CD8-positive, alpha-beta memory T cell (primary cell): Measurements from ENCODE around the gene AP4M1. TPM values are rescaled to one million over a fixed set of nuclear protein-coding genes. Genes with fewer than 3 reads are reported as not detected.

ENCODE experiments used
- CTCF ChIA-PET: fragments of 350-600 bp; sonication (Branson Sonifier 250); formaldehyde crosslinking; loops from one replicate; lab custom pipeline; 2021; ENCODE audit warnings: antibody characterized with exemption; lab: Charles Lee
- POLR2A ChIA-PET: fragments of 350-600 bp; sonication (Branson Sonifier 250); formaldehyde crosslinking; loops from one replicate; lab custom pipeline; 2021; ENCODE audit warnings: antibody characterized with exemption; lab: Charles Lee
- DNase-seq, 5 donors: peaks; one replicate each; pipeline versions ENCODE4 v3.0.0 to v3.0.0-alpha.2; 2020 to 2022; ENCODE audit warnings: mixed read lengths in 1 of 5
- H3K27ac ChIP-seq: one replicate; pipeline ENCODE4 v1.7.0; 2013; ENCODE audit warnings: low read depth, mild to moderate bottlenecking, low read length, moderate library complexity
- H3K27me3 ChIP-seq: 2 replicates; pipeline ENCODE4 v1.7.0; 2013; ENCODE audit warnings: low read length, mild to moderate bottlenecking; ENCODE audit not compliant: insufficient read depth, poor library complexity, severe bottlenecking
- H3K36me3 ChIP-seq: 2 replicates; pipeline ENCODE4 v1.7.0; 2013; ENCODE audit warnings: mild to moderate bottlenecking, low read length, moderate library complexity; ENCODE audit not compliant: insufficient read depth
- H3K4me1 ChIP-seq: 2 replicates; pipeline ENCODE4 v1.7.0; 2013; ENCODE audit warnings: mild to moderate bottlenecking, low read length, moderate library complexity; ENCODE audit not compliant: insufficient read depth
- H3K4me3 ChIP-seq: 2 replicates; pipeline ENCODE4 v1.7.0; 2013; ENCODE audit warnings: mild to moderate bottlenecking, low read length
- H3K9me3 ChIP-seq: 2 replicates; pipeline ENCODE4 v1.7.0; 2013; ENCODE audit warnings: mild to moderate bottlenecking, low read length
- H3K27ac Mint-ChIP-seq, 8 donors: one replicate each; pipeline ENCODE4 v1.8.0; 2020 to 2021; ENCODE audit warnings: mixed read lengths in 8 of 8, mild to moderate bottlenecking in 6 of 8, inconsistent platforms in 3 of 8, moderate library complexity in 3 of 8
- H3K27me3 Mint-ChIP-seq, 2 donors: one replicate each; pipeline ENCODE4 v1.8.0; 2020 to 2021; ENCODE audit warnings: mixed read lengths in 2 of 2, mild to moderate bottlenecking in 1 of 2, moderate library complexity in 1 of 2
- H3K36me3 Mint-ChIP-seq, 3 donors: one replicate each; pipeline ENCODE4 v1.8.0; 2020 to 2021; ENCODE audit warnings: mixed read lengths in 3 of 3, inconsistent platforms in 1 of 3, mild to moderate bottlenecking in 1 of 3
- H3K4me1 Mint-ChIP-seq, 3 donors: one replicate each; pipeline ENCODE4 v1.8.0; 2020 to 2021; ENCODE audit warnings: mixed read lengths in 3 of 3, inconsistent platforms in 1 of 3, mild to moderate bottlenecking in 1 of 3
- H3K4me3 Mint-ChIP-seq, 7 donors: one replicate each; pipeline ENCODE4 v1.8.0; 2020 to 2021; ENCODE audit warnings: mixed read lengths in 7 of 7, mild to moderate bottlenecking in 6 of 7, moderate library complexity in 4 of 7, inconsistent platforms in 2 of 7
- H3K9me3 Mint-ChIP-seq, 5 donors: one replicate each; pipeline ENCODE4 v1.8.0; 2020 to 2022; ENCODE audit warnings: mixed read lengths in 5 of 5, mild to moderate bottlenecking in 3 of 5, moderate library complexity in 2 of 5, inconsistent platforms in 1 of 5
- polyA plus RNA-seq: library from polyadenylated mRNA; unstranded; fragments of 300-500 nt; fragmentation: Illumina TruSeq; gene quantifications from one replicate; pipeline ENCODE4 v1.2.3, GENCODE V29; 2021
- total RNA-seq, 2 experiments: library from RNA; stranded (reverse); gene quantifications; one replicate each; pipeline ENCODE4 v1.2.3, GENCODE V29; 2021

Gene AP4M1
- total and polyA plus RNA-seq, 3 experiments from 2014 or later = 5.2 to 17.3 (median 13.8) TPM

DNA sequence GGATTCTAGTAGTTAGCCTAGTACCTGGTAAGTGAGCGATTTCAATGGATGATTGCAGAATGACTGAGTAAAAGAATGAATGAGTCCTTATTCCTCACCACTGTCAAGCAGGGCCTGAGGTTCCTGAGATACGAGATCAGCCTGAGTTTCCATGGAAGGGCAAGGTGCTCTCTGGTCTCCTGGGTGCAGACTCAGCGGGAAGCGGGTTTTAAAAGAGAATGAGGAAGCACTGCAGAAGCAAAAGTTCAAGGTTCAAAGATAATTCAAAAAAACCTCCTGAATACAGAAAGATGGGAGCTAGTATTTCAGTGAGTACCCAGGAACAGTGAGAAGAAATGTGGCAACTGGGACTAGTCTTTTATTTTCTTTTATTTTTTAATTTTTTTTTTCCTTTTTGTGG lies 24.2 kb upstream of the AP4M1 start:
- Mint-ChIP-seq H3K27ac (peak overlapping the region in 3 of 8 donors; percentile 6 to 81 (median 73)), H3K27me3 (peaks cover 0 to 2% of the 10 kb centered on the region in 2 donors), H3K4me1 (peaks cover 28 to 40% (median 37%) of the 10 kb centered on the region in 3 donors), H3K4me3 (peak overlapping the region in 2 of 7 donors; percentile 20 to 61), H3K36me3 (peaks cover 29 to 72% (median 36%) of the 10 kb centered on the region in 3 donors), H3K9me3 (peaks cover 3 to 9% (median 7%) of the 10 kb centered on the region in 5 donors)
- Histone ChIP-seq H3K4me3 (no peak overlapping the region), H3K9me3 (peaks cover 5% of the 10 kb centered on the region), H3K4me1 (peaks cover 15% of the 10 kb centered on the region), H3K36me3 (peaks cover 63% of the 10 kb centered on the region), H3K27ac (no peak overlapping the region), H3K27me3 (no peaks in the 10 kb centered on the region)
- ChIA-PET POLR2A (interaction anchor here (0.9 kb wide), 1 partner anchor 48 kb away, joined by 3 read pairs; no protein-coding TSS in a partner anchor), CTCF (no interaction called here)
- no peak for DNase-seq

GRCh38 chr7:100079024-100079560 lies 22.4 kb upstream of the AP4M1 start:
- Mint-ChIP-seq H3K4me1 (peaks cover 35 to 49% (median 46%) of the 10 kb centered on the region in 3 donors), H3K36me3 (peaks cover 20 to 55% (median 22%) of the 10 kb centered on the region in 3 donors), H3K27ac (peak overlapping the region in 3 of 8 donors; percentile 44 to 75 (median 63)), H3K9me3 (no peaks in the 10 kb centered on the region), H3K4me3 (peak overlapping the region in 6 of 7 donors; percentile 33 to 87 (median 54)), H3K27me3 (peaks cover 0 to 3% of the 10 kb centered on the region in 2 donors)
- POLR2A ChIA-PET = no interaction called here
- no peak overlapping the region for H3K27ac ChIP-seq
- peaks cover 45% of the 10 kb centered on the region for H3K36me3 ChIP-seq
- no peak for DNase-seq
- H3K9me3 ChIP-seq = no peaks in the 10 kb centered on the region
- no peaks in the 10 kb centered on the region for H3K27me3 ChIP-seq
- H3K4me1 ChIP-seq = peaks cover 24% of the 10 kb centered on the region
- no peak overlapping the region for H3K4me3 ChIP-seq
- CTCF ChIA-PET = no interaction called here

DNA sequence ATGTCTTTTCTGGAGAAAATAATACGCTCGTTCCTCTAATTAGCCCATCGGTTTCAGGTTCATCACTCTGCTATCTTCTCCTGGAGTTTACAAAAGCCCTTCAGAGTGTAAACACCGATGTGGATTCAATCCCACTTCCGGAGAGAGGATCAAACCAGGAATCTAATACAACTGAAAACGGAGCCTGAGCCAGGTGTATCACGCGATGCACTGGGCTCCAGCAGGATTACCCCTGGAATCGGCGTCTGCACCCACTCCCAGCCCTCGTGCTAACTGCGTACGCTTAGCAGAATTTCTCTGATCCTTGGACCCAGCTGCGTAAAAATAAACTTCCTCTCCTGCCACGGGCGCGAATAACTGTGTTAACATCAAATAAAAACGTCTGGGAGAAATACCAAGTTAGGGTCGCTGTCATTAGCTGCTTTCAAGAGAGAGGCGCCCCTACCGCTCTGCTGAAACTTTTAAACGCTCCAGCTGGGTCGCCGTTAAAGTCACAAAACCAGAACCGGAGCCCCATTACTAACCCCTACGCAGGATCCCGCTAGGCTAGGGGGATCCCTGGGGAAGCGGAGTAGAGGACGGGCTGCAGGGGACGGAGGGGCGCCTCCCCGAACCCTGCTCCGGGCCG lies 20.4 kb upstream of the AP4M1 start:
- Histone ChIP-seq H3K4me3 (peak overlapping the region; percentile 92), H3K27ac (peak overlapping the region; percentile 84), H3K4me1 (peaks cover 24% of the 10 kb centered on the region), H3K27me3 (no peaks in the 10 kb centered on the region), H3K9me3 (no peaks in the 10 kb centered on the region), H3K36me3 (peaks cover 26% of the 10 kb centered on the region)
- Mint-ChIP-seq H3K27me3 (peaks cover 0 to 3% of the 10 kb centered on the region in 2 donors), H3K4me3 (peak overlapping the region; percentile 84 to 96 (median 93)), H3K36me3 (peaks cover 4 to 35% (median 5%) of the 10 kb centered on the region in 3 donors), H3K27ac (peak overlapping the region; percentile 61 to 98 (median 86)), H3K4me1 (peaks cover 33 to 45% (median 42%) of the 10 kb centered on the region in 3 donors), H3K9me3 (no peaks in the 10 kb centered on the region)
- POLR2A ChIA-PET = no interaction called here
- DNase-seq = no peak
- CTCF ChIA-PET = interaction anchor here (0.8 to 5.1 kb wide), 5 partner anchors 20 to 91 kb away, joined by 3 to 26 read pairs (median 3); partner anchors contain the start of genes AP4M1 and MCM7

DNA sequence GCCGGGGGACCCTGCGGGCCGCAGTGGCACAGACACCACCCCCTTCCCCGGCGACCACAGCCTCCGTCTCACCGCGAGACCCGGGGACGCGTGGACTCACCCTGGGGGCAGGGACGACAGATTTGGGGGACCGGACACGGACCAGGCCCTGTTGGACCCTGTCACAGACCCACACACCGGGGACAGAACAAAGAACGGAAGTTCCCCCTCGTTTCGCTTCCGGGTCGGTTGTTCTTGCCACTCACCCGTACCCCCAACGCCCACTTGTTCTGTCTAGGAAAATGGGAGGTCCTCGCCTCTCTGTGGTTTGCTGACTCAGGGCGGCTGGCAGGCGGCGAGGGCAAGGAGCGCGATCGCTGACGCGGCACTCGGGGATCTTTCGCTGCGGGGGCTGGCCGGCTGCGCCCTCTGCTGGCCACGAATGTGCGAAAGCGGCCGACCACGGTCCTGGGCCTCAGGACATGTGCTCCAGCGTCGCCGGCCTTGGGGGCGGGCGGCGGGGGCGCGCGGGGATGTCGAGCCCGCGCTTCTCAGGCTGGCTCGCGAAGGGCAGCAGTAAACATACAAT lies 19.8 kb upstream of the AP4M1 start, which contains the start of gene ZNF3:
Gene ZNF3, minus strand, starts transcription at position 189 of the 568 bp plus-strand sequence. CDS start 4,366 bp downstream, outside the sequence.
- Histone ChIP-seq H3K27ac (peak within 1 kb of the TSS; percentile 84), H3K9me3 (no peaks in the 10 kb centered on the region), H3K27me3 (no peaks in the 10 kb centered on the region), H3K4me1 (peaks cover 24% of the 10 kb centered on the region), H3K4me3 (peak within 1 kb of the TSS; percentile 92), H3K36me3 (peaks cover 20% of the 10 kb centered on the region)
- peak; percentile 95 to 99 (median 97) for DNase-seq
- POLR2A ChIA-PET = interaction anchor here (1.2 kb wide), 1 partner anchor 347 kb away, joined by 5 read pairs; the partner anchor contains the start of genes MEPCE and ZCWPW1
- H3K9me3 Mint-ChIP-seq = no peaks in the 10 kb centered on the region
- peaks cover 33 to 45% (median 42%) of the 10 kb centered on the region in 3 donors for H3K4me1 Mint-ChIP-seq
- CTCF ChIA-PET = interaction anchor here (0.8 to 5.1 kb wide), 11 partner anchors 11 to 102 kb away, joined by 3 to 26 read pairs (median 4); partner anchors contain the start of genes AP4M1 and MCM7
- peak within 1 kb of the TSS; percentile 73 to 98 (median 92) for H3K27ac Mint-ChIP-seq
- peaks cover 4 to 29% (median 4%) of the 10 kb centered on the region in 3 donors for H3K36me3 Mint-ChIP-seq
- H3K27me3 Mint-ChIP-seq = peaks cover 0 to 3% of the 10 kb centered on the region in 2 donors
- H3K4me3 Mint-ChIP-seq = peak within 1 kb of the TSS; percentile 84 to 96 (median 93)

GRCh38 chr7:100082978-100083377 lies 18.5 kb upstream of the AP4M1 start:
- ChIA-PET CTCF (interaction anchor here (0.9 to 5.1 kb wide), 10 partner anchors 10 to 164 kb away, joined by 3 to 26 read pairs (median 4); partner anchors contain the start of genes AP4M1, MCM7 and TRIM4), POLR2A (interaction anchor here (0.6 to 1.4 kb wide), 6 partner anchors 8 to 346 kb away, joined by 3 to 7 read pairs (median 4); partner anchors contain the start of genes MEPCE and ZCWPW1)
- Mint-ChIP-seq H3K4me3 (peak overlapping the region; percentile 24 to 96 (median 89)), H3K4me1 (peaks cover 31 to 49% (median 43%) of the 10 kb centered on the region in 3 donors), H3K36me3 (peaks cover 0 to 23% (median 3%) of the 10 kb centered on the region in 3 donors), H3K27ac (peak overlapping the region in 7 of 8 donors; percentile 64 to 98 (median 88)), H3K9me3 (no peaks in the 10 kb centered on the region), H3K27me3 (peaks cover 0 to 3% of the 10 kb centered on the region in 2 donors)
- Histone ChIP-seq H3K4me3 (no peak overlapping the region), H3K27ac (peak overlapping the region; percentile 30), H3K9me3 (no peaks in the 10 kb centered on the region), H3K36me3 (peaks cover 13% of the 10 kb centered on the region), H3K4me1 (peaks cover 27% of the 10 kb centered on the region), H3K27me3 (no peaks in the 10 kb centered on the region)
- DNase-seq = no peak

DNA sequence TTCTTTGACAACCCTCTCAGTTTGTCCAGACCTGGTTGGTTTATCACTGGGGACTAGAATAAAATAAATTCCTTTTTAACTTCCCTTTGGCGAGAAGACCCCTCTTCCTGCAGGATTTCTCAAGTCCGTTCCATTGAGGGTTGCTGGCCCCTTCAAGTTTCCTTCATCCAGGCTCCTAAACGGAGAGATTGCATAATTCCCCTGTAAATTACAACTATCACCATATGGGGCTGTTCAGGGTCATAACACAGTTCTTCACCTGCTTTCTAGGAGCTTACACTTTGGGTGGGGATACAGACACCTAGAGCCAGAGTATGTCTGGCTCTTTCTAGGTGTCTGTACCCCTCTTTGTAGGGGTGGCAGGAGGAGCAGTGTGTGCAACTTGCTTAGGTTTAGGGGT lies 15.9 kb upstream of the AP4M1 start:
- Histone ChIP-seq H3K4me3 (no peak overlapping the region), H3K9me3 (no peaks in the 10 kb centered on the region), H3K4me1 (peaks cover 37% of the 10 kb centered on the region), H3K27me3 (no peaks in the 10 kb centered on the region), H3K27ac (no peak overlapping the region), H3K36me3 (peaks cover 3% of the 10 kb centered on the region)
- H3K4me1 Mint-ChIP-seq = peaks cover 27 to 52% (median 40%) of the 10 kb centered on the region in 3 donors
- peaks cover 0 to 10% of the 10 kb centered on the region in 2 donors for H3K27me3 Mint-ChIP-seq
- DNase-seq = no peak
- no peaks in the 10 kb centered on the region for H3K9me3 Mint-ChIP-seq
- H3K27ac Mint-ChIP-seq = peak overlapping the region in 3 of 8 donors; percentile 11 to 79 (median 17)
- H3K36me3 Mint-ChIP-seq = peaks cover 0 to 19% (median 0%) of the 10 kb centered on the region in 3 donors
- ChIA-PET POLR2A (no interaction called here), CTCF (interaction anchor here (4.8 to 5.1 kb wide), 2 partner anchors 15 to 45 kb away, joined by 19 to 26 read pairs; partner anchors contain the start of genes AP4M1 and MCM7)
- peak overlapping the region in 2 of 7 donors; percentile 0 to 61 for H3K4me3 Mint-ChIP-seq

- peak overlapping the region; percentile 37 to 98 (median 76) for H3K27ac Mint-ChIP-seq
- ChIA-PET CTCF (interaction anchor here (1.3 to 1.6 kb wide), 3 partner anchors 10 to 174 kb away, joined by 3 to 6 read pairs (median 4); partner anchors contain the start of gene MBLAC1), POLR2A (interaction anchor here (2.5 kb wide), 1 partner anchor 14 kb away, joined by 17 read pairs; the partner anchor contains the start of genes AP4M1 and MCM7)
- no peak overlapping the region for H3K27ac ChIP-seq
- H3K4me1 Mint-ChIP-seq = peaks cover 17 to 42% (median 29%) of the 10 kb centered on the region in 3 donors
- peaks cover 30% of the 10 kb centered on the region for H3K4me1 ChIP-seq
- H3K4me3 Mint-ChIP-seq = peak overlapping the region; percentile 30 to 67 (median 53)
- H3K9me3 ChIP-seq = no peaks in the 10 kb centered on the region
- H3K27me3 ChIP-seq = no peaks in the 10 kb centered on the region
- no peaks in the 10 kb centered on the region for H3K9me3 Mint-ChIP-seq
- peaks cover 5 to 29% (median 6%) of the 10 kb centered on the region in 3 donors for H3K36me3 Mint-ChIP-seq
- H3K36me3 ChIP-seq = peaks cover 20% of the 10 kb centered on the region
- peaks cover 0 to 10% of the 10 kb centered on the region in 2 donors for H3K27me3 Mint-ChIP-seq
- no peak for DNase-seq
- no peak overlapping the region for H3K4me3 ChIP-seq
Observed at GRCh38 chr7:100087055-100087750, 14.2 kb upstream of the AP4M1 start.
